NCI-H1694 treated with DMSO at 0.1 percent for 48 hours (cell line): ENCODE results near the gene ZC3H12C.
A peak's percentile ranks its signal among the peaks of the same experiment; 100 is the strongest.
"Not testable (repeated sequence)": the region's sequence is repeated elsewhere in the genome, so short reads cannot be mapped to it uniquely, and the experiment has no call there.

Experiments used
- DNase-seq: peaks from one replicate; lab custom pipeline; 2025; lab: John Stamatoyannopoulos, UW

Gene ZC3H12C

DNA sequence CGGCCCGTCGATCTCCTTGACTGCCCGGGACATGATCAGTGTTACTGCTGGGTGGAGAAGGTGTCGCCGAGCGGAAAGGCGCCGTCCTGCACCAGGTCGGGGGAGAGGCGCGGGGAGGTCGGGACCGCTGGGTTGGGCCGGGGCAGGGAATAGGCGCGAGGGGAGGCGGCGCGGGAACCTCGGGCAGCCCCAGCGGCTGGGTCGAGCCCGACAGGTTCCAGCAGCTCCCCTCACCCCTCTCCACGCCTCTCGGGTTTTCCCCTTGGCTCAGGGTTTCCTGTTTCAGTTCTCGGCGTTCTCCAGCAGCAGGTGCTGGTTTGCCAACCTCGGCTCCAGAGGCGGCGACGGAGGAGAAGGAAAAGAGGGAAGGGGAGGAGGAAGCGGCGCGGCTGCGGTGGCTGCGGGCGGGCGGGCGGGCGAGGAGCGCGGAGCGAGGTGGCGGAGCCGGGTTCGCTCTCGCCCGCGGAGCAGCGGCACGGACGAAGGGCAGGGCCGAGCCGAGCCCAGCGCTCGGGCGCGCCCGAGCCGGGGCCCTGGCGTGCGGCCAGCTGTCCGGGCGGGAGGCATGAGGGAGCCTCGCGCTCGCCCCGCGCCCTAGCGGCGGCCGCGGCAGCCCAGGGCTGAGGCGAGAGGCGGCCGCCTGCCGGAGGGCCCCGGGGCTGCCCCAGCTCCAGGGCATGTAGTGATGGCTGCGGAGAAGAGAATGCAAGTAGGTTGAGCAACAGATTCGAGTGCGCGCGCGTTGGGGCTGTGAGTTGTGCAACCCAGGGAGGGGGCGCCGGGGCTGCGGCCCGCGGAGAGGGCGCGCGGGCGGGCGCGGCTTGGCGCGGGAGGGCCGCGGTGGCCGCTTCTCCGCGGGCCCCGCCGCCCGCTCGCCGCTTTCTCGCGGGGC, at the start of gene ZC3H12C:
ZC3H12C (plus strand) TSS at position 878 of the 892 bp plus-strand sequence. CDS start 20 bp downstream, outside the sequence.
- DNase-seq: peak; percentile 39

DNA sequence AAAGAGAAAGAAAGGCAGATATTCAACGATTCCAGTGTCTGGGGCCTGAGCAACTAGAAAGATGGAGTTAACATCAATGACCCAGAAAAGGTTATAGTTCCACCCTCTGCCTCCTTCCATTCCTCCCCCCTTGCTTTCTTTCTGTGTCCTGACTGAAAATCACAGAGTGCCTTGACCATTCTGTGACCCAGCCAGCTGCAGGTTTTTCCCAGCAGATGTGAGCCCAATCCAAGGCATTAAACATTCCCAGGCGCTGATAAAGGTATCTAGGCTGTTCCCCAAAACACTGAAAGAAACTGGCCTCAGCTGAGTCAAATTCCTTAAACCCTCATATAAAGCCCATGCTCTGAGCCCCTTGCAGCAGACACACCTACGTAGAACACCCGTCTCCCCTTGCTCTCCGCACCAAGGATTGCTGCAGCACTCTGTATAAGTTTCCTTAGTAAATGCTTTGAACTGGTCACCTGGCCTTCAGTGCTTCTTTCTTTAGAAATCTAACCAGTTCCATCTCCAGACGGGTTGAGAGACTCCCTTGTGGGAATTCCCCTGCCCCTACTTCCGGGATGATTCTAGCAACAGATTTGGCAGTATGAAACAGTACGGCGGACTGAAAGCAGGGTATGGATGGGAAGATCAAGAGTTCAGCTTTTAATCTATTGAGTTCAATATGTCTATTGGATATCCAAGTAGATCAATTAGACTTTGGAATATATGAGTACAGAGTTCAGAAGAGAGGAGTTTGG, 48.8 kb upstream of the ZC3H12C start:
- no peak for DNase-seq

DNA sequence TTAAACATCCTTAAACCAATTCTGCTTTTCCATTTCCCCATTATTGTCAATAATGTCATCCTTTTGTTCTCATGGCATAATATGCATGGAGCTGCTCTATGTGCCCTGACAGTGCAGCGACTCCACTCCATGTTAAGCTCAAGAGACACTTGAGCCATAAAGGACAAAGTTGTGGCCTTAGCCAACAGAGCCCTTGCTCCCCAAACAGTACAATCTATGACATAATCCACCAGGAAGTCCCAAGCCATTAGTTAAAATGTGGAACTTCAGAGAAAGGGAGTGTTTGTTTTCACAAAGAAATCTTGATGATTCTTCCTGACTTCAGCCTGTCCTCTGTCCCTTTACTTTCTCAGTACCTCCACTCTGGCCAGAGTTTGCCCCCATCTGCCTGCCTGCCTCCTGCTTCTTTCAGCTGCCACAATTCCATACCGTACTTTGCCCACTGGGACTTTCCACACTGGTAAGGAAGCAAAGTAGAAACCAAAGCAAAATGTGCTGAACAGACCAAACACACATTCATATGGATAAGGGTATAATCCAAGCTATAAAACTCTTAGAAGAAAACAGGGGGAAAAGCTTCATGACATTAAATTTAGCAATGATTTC, 46.3 kb upstream of the ZC3H12C start:
- DNase-seq: no peak

DNA sequence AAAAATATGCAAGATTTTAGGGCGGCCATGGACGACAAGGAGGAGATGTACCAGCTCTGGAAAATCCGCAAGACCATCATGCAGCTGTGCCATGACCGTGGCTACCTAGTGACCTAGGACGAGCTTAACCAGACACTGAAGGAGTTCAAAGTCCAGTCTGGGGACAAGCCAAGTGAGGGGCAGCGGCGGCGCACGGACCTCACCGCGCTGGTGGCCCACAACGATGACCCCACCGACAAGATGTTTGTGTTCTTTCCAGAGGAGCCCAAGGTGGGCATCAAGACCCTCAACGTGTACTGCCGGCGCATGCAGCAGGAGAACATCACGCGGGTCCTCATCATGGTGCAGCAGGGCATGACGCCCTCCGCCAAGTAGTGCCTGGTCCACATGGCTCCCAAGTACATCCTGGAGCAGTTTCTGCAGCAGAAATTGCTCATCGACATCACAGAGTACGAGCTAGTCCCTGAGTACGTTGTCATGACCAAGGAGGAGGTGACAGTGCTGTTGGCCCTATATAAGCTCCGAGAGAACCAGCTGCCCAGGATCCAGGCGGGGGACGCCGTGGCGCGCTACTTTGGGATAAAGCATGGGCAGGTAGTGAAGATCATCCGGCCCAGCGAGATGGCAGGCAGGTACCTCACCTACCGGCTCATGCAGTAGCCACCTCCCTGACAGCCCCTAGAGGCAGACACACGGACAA, 43.5 kb upstream of the ZC3H12C start:
- no peak for DNase-seq

DNA sequence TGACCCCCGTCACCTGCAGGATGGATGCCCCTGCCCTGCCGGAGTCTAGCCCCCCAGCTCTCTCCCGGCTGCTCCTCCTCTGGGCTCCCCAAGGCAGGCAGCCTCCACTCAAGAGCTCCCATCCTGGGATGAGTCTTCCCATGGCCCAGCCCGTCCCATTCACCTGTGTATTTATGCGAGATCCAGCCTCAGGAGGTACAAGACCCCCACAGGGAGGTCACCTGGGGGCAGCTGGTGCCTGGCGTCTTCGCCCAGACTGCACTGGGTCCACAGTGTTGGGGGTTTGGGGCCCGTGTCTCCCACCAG, 43.0 kb upstream of the ZC3H12C start:
- no peak for DNase-seq

DNA sequence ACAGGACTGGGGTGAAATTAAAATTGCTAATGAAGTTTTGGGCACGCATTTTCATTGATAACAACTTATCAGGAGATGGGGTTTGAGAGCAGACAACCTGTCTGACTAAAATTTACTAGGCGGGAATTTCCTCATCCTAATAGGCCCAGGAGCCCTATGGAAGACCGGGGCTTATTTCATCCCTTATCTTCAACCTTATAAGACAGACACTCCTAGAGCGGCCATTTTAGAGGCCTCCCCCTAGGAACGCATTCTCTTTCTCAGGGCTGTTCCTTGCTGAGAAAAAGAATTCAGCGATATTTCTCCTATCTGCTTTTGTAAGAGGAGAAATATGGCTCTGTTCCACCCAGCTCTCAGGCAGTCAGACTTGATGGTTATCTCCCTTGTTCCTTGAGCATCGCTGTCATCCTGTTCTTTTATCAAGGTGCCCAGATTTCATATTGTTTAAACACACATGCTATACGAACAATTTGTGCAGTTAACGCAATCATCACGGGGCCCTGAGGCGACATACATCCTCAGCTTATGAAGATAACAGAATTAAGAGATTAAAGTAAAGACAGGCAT, 39.3 kb upstream of the ZC3H12C start:
- DNase-seq: no peak

DNA sequence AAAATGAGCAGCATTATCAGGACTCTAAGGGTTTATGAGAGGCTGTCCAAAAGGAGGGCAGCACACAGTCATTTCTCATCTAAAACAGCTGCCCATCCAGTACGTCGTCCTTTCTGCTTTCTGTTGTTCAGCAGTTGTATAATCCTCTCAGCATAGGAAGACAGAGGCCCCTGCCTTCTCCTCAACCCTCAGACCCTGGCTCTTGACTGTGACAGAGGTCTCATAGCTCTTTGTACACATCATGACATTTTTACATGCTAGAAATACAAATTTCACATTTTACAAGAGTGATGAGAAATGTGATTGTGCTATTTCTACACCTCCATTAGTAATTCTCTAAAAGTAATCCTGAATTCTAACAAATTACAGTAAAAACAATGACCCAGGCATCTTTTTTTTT, 36.2 kb upstream of the ZC3H12C start:
- DNase-seq: no peak

DNA sequence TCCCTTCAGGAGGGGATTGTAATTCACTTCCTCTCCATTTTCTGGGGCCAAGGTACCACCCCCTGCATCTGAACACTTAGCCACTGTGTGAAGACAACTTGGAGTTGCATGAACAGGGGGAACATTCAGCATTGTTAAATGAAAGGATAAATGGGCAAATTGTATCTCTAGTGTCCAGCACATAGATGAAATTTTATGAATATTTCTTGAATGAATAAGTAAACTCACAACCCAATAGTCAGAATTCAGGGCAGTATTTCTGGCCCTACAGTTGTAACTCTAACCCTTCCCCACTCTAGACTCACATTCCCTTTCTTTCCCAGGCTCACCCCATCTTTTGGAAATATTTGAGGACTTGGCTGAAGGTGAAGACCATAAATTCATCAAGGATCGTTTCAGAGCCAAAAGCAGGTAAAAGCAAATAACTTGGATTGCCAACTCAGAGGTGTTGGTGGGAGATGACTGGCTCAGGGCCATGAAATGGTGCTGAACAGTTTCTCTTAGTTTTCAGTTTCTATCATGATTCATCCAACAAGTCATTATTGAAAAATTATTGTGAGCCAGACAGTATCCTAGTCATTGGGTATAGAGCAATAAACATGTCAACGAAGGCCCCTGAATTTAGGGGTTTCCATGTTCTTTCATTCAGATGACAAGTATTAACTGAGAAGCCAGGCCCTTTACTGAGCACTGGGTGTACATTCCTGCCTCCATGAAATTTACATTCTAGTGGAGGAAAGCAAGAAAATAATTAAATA, 33.3 kb upstream of the ZC3H12C start:
- no peak for DNase-seq

DNA sequence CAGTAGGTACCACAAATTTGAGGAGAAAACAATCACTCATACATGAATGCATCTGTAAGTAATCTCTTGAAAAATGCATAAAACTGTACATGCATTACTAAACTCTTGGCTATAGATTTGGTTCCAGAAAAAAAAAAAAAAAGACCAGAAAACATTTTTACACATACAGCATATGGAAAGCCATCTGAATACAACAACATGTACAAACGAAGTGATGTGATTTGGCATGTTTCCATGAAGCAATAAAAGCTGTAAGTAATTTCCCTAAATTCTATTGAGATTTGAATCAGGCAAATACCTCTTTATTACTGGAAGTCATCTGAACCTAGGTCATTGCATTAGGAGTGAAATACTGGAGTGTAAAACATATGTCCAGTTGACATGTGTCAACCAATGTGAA, 31.9 kb upstream of the ZC3H12C start:
- peak; percentile 37 for DNase-seq

DNA sequence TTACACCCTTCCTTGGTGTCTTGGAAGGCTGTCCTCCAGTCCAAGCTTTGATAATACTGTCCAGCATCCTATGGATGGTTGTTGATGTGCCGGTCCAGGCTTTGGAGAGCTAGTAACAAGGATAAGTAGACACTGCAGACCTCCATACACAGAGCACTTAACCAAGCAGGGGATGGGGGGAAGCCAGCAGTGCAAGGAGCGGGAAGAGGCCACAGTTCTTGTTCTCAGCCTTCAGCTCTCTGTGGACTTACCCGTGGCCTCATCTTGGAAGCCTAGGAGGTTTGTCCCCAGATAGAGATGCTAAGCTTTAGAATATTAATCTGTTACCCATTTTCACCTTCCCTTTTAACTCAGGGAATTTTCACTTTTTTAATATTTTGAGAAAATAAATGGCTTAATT, 30.9 kb upstream of the ZC3H12C start:
- no peak for DNase-seq

DNA sequence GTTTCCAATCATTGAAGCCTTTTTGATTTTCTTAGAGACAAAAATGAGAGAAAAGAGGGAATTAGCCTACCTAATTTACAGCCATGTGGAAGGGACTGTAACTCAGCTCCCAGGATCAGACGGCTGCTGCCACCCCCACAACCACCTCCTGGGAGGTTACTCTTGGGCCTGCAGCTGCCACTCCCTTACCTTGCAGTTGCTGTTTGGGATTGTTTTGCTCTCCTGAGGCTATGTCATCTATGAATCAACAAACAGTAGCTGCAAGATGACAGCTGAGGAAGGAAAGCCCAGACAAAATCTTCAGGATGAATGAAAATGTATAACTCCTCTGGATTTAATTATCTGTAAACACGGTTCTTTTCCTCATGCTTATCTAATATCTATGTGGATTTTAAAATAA, 28.0 kb upstream of the ZC3H12C start:
- DNase-seq: no peak

DNA sequence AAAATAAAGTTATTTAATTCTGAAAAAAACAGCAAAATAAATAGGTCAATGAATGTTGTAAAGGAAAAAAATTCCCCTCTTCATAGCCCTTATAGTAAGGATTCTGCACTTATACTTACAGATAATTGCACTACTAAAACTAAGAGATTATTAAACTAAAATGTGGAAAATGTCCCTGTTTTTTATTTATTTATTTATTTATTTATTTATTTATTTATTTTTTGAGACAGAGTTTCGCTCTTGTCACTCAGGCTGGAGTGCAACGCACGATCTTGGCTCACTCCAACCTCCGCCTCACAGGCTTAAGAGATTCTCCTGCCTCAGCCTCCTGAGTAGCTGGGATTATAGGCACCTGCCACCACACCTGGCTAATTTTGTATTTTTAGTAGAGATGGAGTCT, 25.2 kb upstream of the ZC3H12C start:
- DNase-seq: not testable (repeated sequence)

DNA sequence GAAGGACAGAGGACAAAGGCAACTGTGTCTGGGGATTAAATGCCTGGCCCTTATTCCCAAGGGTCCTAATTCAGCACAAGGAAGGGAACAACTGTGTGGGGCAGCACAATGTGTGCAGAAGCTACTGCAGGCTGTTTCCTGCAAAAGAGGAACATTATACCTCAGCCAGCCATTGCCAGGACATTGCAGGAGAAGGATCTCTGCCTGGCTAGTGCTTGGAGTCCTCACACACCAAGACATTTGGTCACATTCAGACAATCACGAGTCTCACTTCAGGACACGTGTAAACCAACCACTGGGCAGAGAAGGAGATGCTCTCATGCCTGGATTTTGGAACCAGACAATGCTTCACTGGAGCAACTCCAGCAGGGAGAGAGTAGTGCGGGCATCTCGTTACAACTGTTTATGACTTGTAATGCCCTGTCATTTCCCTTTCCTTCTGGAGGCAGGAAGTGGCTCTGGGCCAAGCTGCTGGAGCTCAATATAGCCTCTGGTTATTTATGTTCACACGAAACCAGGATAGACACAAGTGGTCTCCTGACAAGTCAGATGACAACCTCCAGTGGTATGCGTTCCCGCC, 23.9 kb upstream of the ZC3H12C start:
- DNase-seq: no peak

DNA sequence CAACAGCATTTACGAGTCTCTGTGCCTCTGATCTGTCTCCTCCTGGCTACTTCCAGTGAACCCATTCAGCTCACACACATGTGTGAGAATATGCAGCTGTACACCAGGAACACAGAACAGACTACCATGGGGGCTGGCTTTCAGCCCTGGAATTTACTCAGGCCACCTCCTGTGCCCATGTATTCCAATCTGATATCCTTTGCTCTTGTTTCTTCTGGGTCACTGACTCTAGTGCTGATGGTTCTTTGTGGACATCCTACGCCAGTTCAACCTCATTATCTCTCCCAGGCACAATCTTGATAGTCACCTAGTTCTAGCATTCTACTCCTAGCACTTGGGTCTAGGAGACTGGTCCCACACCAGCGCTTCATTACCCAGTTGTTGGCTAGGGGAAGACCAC, 23.0 kb upstream of the ZC3H12C start:
- DNase-seq: no peak

DNA sequence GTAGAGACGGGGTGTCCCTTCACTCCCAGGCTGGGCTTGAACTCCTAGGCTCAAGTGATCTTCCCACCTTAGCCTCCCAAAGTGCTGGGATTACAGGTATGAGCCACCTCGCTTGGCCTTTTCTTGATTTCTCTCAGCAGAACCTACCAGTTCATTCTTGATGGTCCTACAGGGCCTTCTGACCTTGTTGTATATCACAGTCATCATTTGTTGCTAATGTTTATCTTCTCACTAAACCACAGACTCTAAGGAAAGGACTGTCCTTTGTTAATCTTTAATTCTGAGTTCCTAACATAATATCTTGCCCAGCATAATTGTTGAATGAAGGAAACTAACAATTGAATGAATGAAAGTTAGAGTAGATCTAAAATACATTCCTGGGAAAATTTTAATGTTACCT, 22.0 kb upstream of the ZC3H12C start:
- DNase-seq: no peak

DNA sequence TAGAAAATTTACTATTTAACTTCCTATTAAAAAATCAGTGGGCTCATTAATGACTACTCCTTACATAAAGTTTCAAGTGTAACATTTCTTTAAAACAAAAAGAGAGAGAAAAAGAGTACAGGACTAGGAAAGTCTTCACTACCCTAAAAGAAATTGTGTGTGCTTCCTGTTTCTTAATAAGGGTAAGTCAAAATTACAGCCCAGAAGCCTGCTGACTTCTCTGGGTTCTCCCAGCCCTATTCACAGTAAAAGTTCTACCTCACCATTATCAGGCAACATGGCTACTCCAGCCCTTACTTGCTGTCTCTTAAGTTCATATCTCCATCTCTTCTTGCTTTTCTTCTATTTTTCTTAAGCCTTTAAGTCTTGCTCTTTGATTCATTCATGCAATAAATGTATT, 20.3 kb upstream of the ZC3H12C start:
- no peak for DNase-seq

DNA sequence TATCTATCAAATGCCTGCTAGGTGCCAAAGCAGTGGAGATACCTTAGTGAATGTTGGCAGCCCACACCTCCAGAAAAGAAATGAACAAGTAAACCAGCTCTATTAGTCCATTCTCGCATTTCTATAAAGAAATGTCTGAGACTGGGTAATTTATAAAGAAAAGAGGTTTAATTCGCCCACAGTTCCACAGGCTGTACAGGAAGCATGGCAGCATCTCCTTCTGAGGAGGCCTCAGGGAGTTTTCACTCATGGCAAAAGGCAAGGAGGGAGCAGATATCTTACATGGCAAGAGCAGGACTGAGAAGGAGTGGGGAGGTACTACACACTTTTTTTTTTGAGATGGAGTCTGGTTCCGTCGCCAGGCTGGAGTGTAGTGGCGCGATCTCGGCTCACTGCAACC, 18.7 kb upstream of the ZC3H12C start:
- DNase-seq: no peak

DNA sequence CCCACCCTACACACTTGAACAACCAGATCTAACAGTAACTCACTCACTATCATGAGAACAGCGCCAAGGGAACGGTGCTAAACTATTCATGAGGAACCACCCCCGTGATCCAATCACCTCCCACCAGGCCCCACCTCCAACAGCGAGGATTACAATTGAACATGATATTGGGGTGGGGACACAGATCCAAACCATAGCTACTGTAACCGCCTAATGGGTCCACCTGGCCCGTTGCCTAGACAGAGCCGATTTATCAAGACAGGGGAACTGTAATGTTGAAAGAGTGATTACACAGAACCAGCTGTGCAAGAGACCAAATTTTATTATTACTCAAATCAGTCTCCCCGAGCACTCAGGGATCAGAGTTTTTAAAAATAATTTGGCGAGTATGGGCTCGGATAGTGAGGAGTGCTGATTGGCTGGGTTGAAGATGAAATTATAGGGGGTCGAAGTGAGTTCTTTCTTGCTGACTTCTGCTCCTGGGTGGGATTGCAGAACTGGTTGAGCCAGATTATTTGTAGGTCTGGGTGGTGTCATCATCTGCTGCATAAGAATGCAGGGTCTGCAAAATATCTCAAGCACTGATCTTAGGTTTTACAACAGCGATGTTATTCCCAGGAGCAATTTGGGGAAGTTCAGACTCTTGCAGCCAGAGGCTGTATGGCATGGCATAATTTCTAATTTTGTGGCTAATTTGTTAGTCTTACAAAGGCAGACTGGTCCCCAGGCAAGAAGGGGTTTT, 17.9 kb upstream of the ZC3H12C start:
- DNase-seq: no peak

DNA sequence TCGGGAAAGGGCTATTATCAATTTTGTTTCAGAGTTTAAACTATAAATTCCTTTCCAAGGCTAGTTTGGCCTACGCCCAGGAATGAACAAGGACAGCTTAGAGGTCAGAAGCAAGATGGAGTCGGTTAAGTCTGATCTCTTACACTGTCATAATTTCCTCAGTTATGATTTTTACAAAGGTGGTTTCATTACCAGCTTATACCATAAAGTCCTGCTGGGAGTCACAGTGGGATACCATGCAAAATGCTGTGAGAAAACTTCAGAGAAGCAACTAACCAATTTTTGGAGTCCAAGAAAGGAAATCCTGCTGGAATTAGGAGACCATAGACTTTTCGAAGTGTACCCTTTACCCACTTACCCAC, 17.4 kb upstream of the ZC3H12C start:
- no peak for DNase-seq

DNA sequence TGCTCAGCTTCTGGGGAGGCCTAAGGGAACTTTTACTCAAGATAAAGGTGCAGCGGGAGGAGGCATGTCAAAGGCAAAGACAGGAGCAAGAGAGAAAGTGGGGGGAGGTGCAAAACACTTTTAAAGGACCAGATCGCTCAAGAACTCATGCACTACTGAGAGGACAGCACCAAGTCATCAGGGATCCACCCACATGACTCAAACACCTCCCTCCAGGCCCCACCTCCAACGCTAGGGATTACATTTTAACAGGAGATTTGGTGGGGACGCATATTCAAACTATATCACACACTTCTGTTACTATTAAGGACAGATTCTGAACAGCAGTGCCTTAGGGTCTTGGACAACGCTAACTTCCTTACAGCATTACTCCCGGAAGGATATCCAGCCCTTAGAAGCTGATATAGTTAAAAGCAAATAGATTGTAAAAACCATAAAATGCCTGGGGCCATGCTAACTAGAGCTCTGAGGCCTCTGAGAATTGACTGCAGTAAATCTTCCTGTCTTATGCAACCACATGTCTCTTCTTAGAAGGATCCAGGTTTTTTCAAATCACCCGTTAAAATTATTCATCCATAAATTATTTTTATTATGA, 16.7 kb upstream of the ZC3H12C start:
- no peak for DNase-seq
